Measurements from ENCODE around the gene CD81.

Gene CD81

DNA sequence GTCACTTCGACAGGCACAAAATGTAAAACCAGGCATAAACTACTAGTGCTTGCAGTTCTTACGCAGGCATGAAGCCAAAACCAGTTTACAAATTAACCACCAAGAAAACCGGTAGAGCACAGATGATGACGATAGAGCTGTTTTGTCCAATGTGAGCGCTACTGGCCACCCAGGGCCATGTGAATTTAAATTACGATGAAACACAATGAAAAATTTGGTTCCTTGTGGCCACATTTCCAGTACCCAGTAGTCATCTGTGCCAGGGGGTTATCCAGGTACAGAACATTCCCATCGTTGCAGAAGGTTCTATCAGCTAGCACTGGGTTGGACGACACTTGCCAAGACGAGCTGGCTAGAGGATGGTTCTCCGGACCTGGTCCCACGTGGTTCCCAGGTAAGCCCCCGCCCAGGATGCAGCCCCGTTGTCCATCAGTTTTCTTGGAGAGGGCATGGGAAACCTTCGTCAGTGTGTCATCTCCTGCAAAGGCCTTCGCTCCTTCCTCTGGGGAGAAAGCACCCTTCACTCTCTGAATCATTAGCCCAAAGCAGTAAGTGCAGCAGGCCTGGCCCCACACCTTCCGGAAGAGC is 1.1 kb upstream of the CD81 start:
- DNase-seq (ENCODE audit: low read depth): no peak
- H3K4me3 ChIP-seq (ENCODE audit: low read length): no peak overlapping the region
- TF ChIP-seq, protein P1, sequence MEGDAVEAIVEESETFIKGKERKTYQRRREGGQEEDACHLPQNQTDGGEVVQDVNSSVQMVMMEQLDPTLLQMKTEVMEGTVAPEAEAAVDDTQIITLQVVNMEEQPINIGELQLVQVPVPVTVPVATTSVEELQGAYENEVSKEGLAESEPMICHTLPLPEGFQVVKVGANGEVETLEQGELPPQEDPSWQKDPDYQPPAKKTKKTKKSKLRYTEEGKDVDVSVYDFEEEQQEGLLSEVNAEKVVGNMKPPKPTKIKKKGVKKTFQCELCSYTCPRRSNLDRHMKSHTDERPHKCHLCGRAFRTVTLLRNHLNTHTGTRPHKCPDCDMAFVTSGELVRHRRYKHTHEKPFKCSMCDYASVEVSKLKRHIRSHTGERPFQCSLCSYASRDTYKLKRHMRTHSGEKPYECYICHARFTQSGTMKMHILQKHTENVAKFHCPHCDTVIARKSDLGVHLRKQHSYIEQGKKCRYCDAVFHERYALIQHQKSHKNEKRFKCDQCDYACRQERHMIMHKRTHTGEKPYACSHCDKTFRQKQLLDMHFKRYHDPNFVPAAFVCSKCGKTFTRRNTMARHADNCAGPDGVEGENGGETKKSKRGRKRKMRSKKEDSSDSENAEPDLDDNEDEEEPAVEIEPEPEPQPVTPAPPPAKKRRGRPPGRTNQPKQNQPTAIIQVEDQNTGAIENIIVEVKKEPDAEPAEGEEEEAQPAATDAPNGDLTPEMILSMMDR (IDR thresholded peaks at IDR 0.05; ENCODE audit: insufficient read depth, low read depth, low read length, missing control alignments): no peak

DNA sequence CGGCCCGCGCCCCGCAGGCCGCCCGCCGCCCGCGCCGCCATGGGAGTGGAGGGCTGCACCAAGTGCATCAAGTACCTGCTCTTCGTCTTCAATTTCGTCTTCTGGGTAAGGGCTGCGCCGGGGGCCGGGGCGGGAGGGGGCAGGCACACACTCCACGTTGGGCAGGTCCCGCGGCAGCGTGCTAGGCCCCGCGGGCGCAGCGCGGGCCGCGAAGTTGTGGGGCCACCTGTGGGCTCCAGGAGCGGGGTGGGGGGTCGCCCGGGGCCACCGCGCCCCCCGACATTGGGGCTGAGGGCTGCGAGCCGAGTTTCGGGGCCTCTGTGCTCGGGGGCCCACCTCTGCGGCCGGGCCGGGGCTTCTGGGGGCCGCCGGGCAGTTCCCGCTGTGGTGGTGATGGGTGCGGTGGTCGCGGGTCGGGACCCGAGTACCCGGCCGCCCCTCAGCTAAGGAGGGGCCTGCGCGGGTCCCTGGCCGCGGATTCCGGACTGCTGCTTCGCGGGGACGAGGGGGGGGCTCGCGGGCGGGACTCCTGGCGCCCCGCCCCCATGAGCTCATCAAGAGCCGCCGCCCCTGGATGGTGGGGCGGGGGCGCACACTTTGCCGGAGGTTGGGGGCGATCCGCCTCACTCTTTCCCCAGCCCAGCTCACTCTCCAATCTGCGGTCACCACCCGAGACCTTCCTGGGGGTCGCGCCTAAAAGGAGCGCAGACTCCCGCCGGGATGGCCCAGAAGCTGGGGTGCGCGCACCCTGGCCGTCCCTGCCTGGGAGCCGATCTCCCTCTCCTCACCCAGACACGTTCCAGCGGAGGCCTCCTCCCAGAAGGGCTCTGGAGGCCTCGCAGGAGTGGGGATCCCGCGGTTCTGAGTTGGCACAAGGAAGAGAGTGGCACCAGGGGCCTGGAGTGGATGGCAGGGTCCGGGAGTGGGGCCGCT is 667 bp downstream of the CD81 start:
- TF ChIP-seq, protein P1 (IDR thresholded peaks at IDR 0.05; ENCODE audit: insufficient read depth, low read depth, low read length, missing control alignments): no peak
- peak overlapping the region; percentile 84 for H3K4me3 ChIP-seq (ENCODE audit: low read length)
- DNase-seq (ENCODE audit: low read depth): peak; percentile 62

DNA sequence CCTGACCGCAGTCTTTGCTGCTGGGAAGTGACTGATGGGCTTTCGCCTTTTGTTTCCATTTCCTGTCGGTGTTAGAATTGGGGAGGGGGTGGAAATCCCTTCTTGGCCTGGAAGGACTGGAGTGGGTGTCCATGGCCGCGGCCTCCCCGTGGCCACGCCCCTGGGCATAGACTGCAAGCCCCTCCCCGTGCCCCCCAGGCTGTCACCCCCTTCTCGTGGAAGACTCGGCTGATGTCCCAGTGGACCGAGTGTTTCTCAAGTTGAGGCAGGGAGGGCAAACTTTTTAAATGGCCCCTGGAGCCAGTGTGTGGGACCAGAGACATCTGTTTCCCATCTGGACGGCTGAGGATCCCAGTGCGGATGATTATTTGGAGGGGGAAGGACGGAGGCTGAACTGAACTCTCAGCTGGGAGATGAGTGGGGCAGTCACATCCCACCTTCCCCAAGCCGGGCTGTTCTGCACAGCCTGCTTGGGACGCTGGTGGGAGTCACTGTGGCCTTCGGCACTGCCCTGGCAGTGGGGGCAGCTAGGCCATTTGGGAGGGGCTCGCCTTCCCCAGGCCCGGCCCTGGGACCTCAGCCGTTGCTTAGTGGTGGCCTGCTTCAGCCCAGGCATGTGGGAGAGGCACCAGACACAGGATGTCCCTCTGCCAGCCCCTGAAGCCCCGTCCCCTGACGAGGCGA is 1.6 kb downstream of the CD81 start:
- DNase-seq (ENCODE audit: low read depth): no peak
- H3K4me3 ChIP-seq (ENCODE audit: low read length): peak overlapping the region; percentile 84
- TF ChIP-seq, protein P1 (IDR thresholded peaks at IDR 0.05; ENCODE audit: insufficient read depth, low read depth, low read length, missing control alignments): no peak

DNA sequence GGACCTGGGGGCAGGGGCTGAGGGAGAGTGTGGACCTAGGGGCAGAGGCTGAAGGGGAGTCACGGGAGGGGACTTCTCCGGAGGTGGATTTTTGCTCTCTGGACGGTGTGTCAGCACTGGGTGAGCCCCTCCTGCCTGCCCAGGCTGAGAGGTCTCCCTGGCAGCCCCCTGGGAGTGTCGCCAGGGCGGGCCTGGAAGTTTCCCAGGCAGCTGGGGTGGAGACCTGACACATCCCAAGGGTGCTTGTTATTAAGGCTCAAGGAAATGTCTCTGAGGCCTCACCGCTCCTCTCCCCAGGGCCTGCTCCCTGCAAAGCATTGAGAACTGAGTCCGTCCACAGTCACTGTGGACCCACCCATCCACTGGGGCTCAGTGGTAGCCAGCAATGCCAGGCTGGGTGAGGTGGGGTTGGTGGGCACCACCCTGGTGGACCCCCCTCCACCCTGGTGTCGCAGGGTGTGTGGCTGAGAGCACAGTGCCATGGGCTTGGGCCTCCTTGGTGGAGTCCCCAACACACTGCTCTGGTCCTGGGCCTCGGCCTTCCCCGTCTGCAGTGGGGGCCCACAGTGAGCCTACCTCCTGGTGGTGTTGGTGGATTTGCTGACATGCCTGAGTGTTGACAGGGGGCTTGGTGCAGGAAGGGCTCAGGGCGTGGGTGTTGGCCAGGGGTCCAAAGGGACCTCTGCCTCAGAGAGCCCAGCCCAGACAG is 2.5 kb downstream of the CD81 start:
- peak overlapping the region; percentile 84 for H3K4me3 ChIP-seq (ENCODE audit: low read length)
- TF ChIP-seq, protein P1 (IDR thresholded peaks at IDR 0.05; ENCODE audit: insufficient read depth, low read depth, low read length, missing control alignments): no peak
- DNase-seq (ENCODE audit: low read depth): no peak

DNA sequence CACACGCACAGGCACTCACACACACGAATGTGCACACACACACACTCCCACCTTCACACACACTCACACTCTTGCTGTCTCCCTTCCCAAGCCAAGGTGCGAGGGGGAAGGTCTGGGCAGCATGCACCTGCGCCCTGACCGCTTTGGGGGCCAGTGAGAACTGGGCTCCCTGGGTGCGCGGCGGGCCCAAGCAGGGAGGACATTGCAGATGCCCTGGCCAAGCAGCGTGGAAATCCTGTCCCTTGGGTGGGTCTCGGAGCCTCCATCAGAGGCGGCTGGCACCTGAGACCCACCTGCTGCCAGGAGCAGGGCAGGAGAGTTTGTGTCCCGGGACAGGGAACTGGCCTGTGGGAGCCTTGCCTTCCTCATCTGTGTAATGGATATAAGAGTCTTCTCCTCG is 3.3 kb downstream of the CD81 start:
- TF ChIP-seq, protein P1 (IDR thresholded peaks at IDR 0.05; ENCODE audit: insufficient read depth, low read depth, low read length, missing control alignments): no peak
- H3K4me3 ChIP-seq (ENCODE audit: low read length): no peak overlapping the region
- DNase-seq (ENCODE audit: low read depth): no peak

DNA sequence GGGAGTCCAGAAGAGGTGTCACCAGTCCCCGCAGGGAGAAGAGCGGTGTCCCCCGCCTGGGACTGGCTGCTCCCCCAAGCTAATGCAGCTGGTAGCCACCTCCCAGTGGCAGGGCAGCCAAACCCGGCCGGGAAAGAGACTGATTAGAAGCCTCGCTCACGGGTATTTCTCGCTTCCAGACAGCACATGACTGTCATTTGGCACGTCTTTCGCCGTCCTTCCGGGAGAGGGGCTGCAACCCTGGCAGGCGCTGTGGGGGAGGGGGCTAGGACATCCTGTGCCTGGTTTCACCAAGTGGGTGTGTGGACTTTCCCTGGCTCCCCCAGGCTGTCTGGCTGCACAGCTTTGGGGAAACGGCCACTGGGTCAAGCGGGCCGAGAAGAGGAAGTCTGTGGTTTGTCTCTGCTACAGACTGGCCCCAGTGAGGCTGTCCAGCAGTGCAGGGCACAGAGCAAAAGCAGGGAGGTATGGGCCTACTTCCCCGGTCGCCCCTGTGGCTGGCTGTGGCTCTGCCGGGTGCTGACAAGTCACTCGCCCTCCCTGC is 3.8 kb downstream of the CD81 start:
- H3K4me3 ChIP-seq (ENCODE audit: low read length): no peak overlapping the region
- TF ChIP-seq, protein P1 (IDR thresholded peaks at IDR 0.05; ENCODE audit: insufficient read depth, low read depth, low read length, missing control alignments): no peak
- no peak for DNase-seq (ENCODE audit: low read depth)

All from epithelial cell of esophagus (primary cell).